ENCODE data around the gene PTTG1IP.

GRCh38 chr21:44800971-44801467, 72.5 kb downstream of the PTTG1IP start:
- TF ChIP-seq POLR2A (IDR thresholded peaks at IDR 0.05; ENCODE audit: low read depth, low read length) = no peak
- no peak for TF ChIP-seq POLR2AphosphoS5 (IDR thresholded peaks at IDR 0.05; ENCODE audit: low read depth, low read length)
- no peak; the same call in 1 of the 2 replicates for TF ChIP-seq TAF1 (IDR thresholded peaks at IDR 0.05; ENCODE audit: low read depth, low read length)

Data from GM12891 (cell line).